ENCODE data around the gene NFASC.

GRCh38 chr1:204831186-204831585, 39.5 kb upstream of the NFASC start:
- TF ChIP-seq CTCF (IDR thresholded peaks at IDR 0.05; ENCODE audit: low read depth, low read length) (no peak), EZH2phosphoT487 (IDR thresholded peaks at IDR 0.05; ENCODE audit: low read depth) (no peak)
